CD4-positive, alpha-beta T cell (primary cell): ENCODE measurements around the gene SLC51A. TPM values are rescaled to one million over a fixed set of nuclear protein-coding genes. Genes with fewer than 3 reads are reported as not detected.

Experiments
- ATAC-seq: fragments of 200-7000 bp; cut with Tn5 transposase; one replicate; pipeline ENCODE4 v1.10.0; 2022; ENCODE audit warnings: mild to moderate bottlenecking; ENCODE audit not compliant: poor library complexity
- CTCF ChIA-PET: fragments of 350-600 bp; sonication (Branson Sonifier 250); formaldehyde crosslinking; loops from one replicate; lab custom pipeline; 2021; ENCODE audit warnings: antibody characterized with exemption, inconsistent platforms; lab: Charles Lee
- POLR2A ChIA-PET: fragments of 350-600 bp; sonication (Branson Sonifier 250); formaldehyde crosslinking; loops from one replicate; lab custom pipeline; 2021; ENCODE audit warnings: antibody characterized with exemption, inconsistent platforms; lab: Charles Lee
- DNase-seq, 14 experiments: peaks; one replicate each; pipeline ENCODE4 v3.0.0-alpha.2; 2013 to 2020; ENCODE audit warnings: mixed read lengths in 2 of 14
- H3K27ac ChIP-seq, 2 donors: one replicate each; pipeline versions ENCODE4 v1.5.1 to v1.7.0; 2013; ENCODE audit warnings: low read length in 2 of 2, low read depth in 1 of 2, mild to moderate bottlenecking in 1 of 2
- H3K27me3 ChIP-seq, 2 experiments: 1 replicate in 1 of 2; 2 replicates in 1 of 2; pipeline versions ENCODE4 v1.6.1 to v1.7.0; 2013; ENCODE audit warnings: low read length in 2 of 2, control low read depth in 1 of 2, mild to moderate bottlenecking in 1 of 2, moderate library complexity in 1 of 2; ENCODE audit not compliant: insufficient read depth in 2 of 2, control insufficient read depth in 1 of 2
- H3K36me3 ChIP-seq: one replicate; pipeline ENCODE4 v1.6.1; 2013; ENCODE audit warnings: low read length, control low read depth; ENCODE audit not compliant: insufficient read depth
- H3K4me1 ChIP-seq: one replicate; pipeline ENCODE4 v1.6.1; 2013; ENCODE audit warnings: low read length, control low read depth; ENCODE audit not compliant: insufficient read depth
- H3K4me3 ChIP-seq: one replicate; pipeline ENCODE4 v1.5.1; 2013; ENCODE audit warnings: mild to moderate bottlenecking, low read length, moderate library complexity
- H3K9me3 ChIP-seq, 2 experiments: 1 replicate in 1 of 2; 2 replicates in 1 of 2; pipeline versions ENCODE4 v1.6.1 to v1.7.0; 2013; ENCODE audit warnings: low read length in 2 of 2, mild to moderate bottlenecking in 2 of 2, control low read depth in 1 of 2, moderate library complexity in 1 of 2; ENCODE audit not compliant: control insufficient read depth in 1 of 2, insufficient read depth in 1 of 2
- H3K27ac Mint-ChIP-seq: one replicate; pipeline ENCODE4 v1.8.0; 2020; ENCODE audit warnings: mixed read lengths
- H3K27me3 Mint-ChIP-seq: one replicate; pipeline ENCODE4 v1.8.0; 2021; ENCODE audit warnings: mixed read lengths
- H3K36me3 Mint-ChIP-seq: one replicate; pipeline ENCODE4 v1.8.0; 2021; ENCODE audit warnings: low read depth, mixed read lengths
- H3K4me1 Mint-ChIP-seq: one replicate; pipeline ENCODE4 v1.8.0; 2021; ENCODE audit warnings: low read depth, mixed read lengths
- H3K4me3 Mint-ChIP-seq: one replicate; pipeline ENCODE4 v1.8.0; 2020; ENCODE audit warnings: mild to moderate bottlenecking, mixed read lengths
- H3K9me3 Mint-ChIP-seq: one replicate; pipeline ENCODE4 v1.8.0; 2020; ENCODE audit warnings: mixed read lengths
- intact Hi-C, 2 experiments: fragments of 100-400 bp; cut with DNase I in 1 of 2; cut with micrococcal nuclease in 1 of 2; formaldehyde crosslinking; loops; one replicate each; pipeline versions ENCODE4 v1.15.1 to v1.9.0; 2023 to 2025; cut with DNase I, micrococcal nuclease
- total RNA-seq, 174 experiments: library from RNA in 2 of 174; stranded (reverse) in 2 of 174; gene quantifications; one replicate each; pipeline ENCODE4 v1.2.3 and lab custom pipeline; 2021 to 2026
- TF ChIP-seq, protein P1 (sequence below): fragments of 200-600 bp; IDR thresholded peaks from one replicate; pipeline ENCODE4 v1.8.0; 2022; ENCODE audit warnings: antibody characterized with exemption, mild to moderate bottlenecking

Gene SLC51A
- total RNA-seq, 2 experiments from 2014 or later: not detected

DNA sequence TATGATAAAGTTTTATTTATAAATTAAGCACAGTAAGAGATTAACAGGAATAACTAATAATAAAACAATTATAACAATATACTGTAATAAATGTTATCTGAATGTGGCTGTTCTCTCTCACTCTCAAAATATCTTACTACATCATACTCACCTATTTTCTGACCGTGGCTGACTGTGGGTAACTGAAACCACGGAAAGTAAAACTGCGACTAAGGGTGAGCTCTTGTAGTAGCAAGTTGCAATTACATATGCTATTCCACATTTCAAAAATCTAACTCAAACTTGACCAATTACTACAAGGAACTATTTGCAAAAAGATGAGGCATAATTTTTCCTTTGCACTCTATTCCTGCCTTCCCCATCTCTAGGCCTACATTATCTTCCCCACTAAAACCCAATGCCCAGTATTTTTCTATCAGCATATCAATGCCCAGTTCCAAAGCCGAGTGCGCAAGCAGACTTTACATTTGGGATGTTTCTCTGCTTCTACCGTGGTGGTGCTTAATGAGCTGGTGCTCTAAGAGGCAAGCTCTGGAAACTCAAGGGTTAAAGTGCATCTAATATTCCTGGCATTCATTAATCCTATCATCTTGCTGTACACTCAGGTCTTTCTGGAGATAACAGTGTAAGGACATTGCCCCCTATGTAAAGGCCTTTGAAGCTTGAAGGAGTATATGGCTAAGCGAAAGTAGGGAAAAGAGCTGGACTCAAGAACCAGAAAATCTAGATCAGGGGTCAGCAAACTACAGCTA is 64.5 kb downstream of the SLC51A start:
- Histone ChIP-seq H3K4me3 (no peak overlapping the region), H3K27ac (no peak overlapping the region), H3K9me3 (no peaks in the 10 kb centered on the region), H3K4me1 (peaks cover 29% of the 10 kb centered on the region), H3K27me3 (no peaks in the 10 kb centered on the region), H3K36me3 (peaks cover 8% of the 10 kb centered on the region)
- ATAC-seq (no peak), DNase-seq (no peak)
- intact Hi-C loops: loop anchor here in 1 of 2 experiments (5.0 kb wide), 1 partner anchor 36 kb away; the partner anchor contains the start of gene DYNLT2B
- ChIA-PET CTCF (interaction anchor here (0.8 kb wide), 1 partner anchor 10 kb away, joined by 3 read pairs; no protein-coding TSS in a partner anchor), POLR2A (no interaction called here)
- H3K4me1 Mint-ChIP-seq: peaks cover 53% of the 10 kb centered on the region
- no peaks in the 10 kb centered on the region for H3K27me3 Mint-ChIP-seq
- H3K9me3 Mint-ChIP-seq: no peaks in the 10 kb centered on the region
- H3K4me3 Mint-ChIP-seq: no peak overlapping the region
- no peaks in the 10 kb centered on the region for H3K36me3 Mint-ChIP-seq
- H3K27ac Mint-ChIP-seq: no peak overlapping the region
- TF ChIP-seq, protein P1, sequence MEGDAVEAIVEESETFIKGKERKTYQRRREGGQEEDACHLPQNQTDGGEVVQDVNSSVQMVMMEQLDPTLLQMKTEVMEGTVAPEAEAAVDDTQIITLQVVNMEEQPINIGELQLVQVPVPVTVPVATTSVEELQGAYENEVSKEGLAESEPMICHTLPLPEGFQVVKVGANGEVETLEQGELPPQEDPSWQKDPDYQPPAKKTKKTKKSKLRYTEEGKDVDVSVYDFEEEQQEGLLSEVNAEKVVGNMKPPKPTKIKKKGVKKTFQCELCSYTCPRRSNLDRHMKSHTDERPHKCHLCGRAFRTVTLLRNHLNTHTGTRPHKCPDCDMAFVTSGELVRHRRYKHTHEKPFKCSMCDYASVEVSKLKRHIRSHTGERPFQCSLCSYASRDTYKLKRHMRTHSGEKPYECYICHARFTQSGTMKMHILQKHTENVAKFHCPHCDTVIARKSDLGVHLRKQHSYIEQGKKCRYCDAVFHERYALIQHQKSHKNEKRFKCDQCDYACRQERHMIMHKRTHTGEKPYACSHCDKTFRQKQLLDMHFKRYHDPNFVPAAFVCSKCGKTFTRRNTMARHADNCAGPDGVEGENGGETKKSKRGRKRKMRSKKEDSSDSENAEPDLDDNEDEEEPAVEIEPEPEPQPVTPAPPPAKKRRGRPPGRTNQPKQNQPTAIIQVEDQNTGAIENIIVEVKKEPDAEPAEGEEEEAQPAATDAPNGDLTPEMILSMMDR: no peak

DNA sequence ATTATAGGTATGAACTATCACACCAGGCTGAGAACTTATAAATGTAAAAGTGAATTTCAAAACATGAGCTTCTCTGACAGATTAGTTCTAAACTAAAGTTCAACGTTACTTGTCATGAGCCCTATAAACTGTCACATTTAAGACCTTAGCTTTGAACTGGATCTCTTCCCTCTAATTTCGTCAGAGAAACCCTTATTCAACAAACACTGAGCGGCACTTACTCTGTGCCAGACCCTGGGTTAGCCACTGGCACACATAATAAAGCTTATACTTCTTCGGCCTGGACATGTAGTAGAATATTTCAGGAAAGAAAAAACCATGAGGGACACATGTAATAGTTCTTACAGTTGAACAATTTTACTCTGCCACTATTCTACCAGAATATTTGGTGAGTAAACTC is 65.6 kb downstream of the SLC51A start:
- Mint-ChIP-seq H3K4me3 (no peak overlapping the region), H3K9me3 (no peaks in the 10 kb centered on the region), H3K27me3 (no peaks in the 10 kb centered on the region), H3K27ac (peak overlapping the region; percentile 1), H3K36me3 (peaks cover under 1% of the 10 kb centered on the region), H3K4me1 (peaks cover 62% of the 10 kb centered on the region)
- intact Hi-C loops: loop anchor here in 1 of 2 experiments (5.0 kb wide), 1 partner anchor 35 kb away; the partner anchor contains the start of gene DYNLT2B
- peak overlapping the region in 1 of 2 donors; percentile 4 for H3K27ac ChIP-seq
- POLR2A ChIA-PET: no interaction called here
- no peak overlapping the region for H3K4me3 ChIP-seq
- H3K9me3 ChIP-seq: no peaks in the 10 kb centered on the region
- ATAC-seq: no peak
- no peaks in the 10 kb centered on the region for H3K27me3 ChIP-seq
- TF ChIP-seq, protein P1: no peak
- DNase-seq: no peak
- peaks cover 8% of the 10 kb centered on the region for H3K36me3 ChIP-seq
- peaks cover 40% of the 10 kb centered on the region for H3K4me1 ChIP-seq
- CTCF ChIA-PET: interaction anchor here (1.2 kb wide), 1 partner anchor 28 kb away, joined by 3 read pairs; no protein-coding TSS in a partner anchor

Other genes with a start within 250 kb of the SLC51A start
- gene TFRC, start 134.4 kb upstream of the SLC51A start, total RNA-seq: 100 to 1,000 TPM; 154 to 159 TPM
- gene ZDHHC19, start 5.1 kb upstream of the SLC51A start, total RNA-seq: not detected
- gene PCYT1A, start 71.2 kb downstream of the SLC51A start, total RNA-seq: 10 to 100 TPM; 49.8 to 54.7 TPM
- 1 to 10 TPM; 4.5 to 4.6 TPM for gene DYNLT2B, start 101.7 kb downstream of the SLC51A start, total RNA-seq
- gene TM4SF19, start 121.9 kb downstream of the SLC51A start, total RNA-seq: not detected
- gene UBXN7, start 215.9 kb downstream of the SLC51A start, total RNA-seq: 10 to 100 TPM; 75.3 to 83.6 TPM